Adrenal gland (tissue), 12 donors: ENCODE results near the gene ITGA1. TPM values are rescaled to one million over a fixed set of nuclear protein-coding genes. Genes with fewer than 3 reads are reported as not detected.

ENCODE experiments used
- DNase-seq, 7 donors: peaks; one replicate each; pipeline ENCODE4 v3.0.0-alpha.2; 2019 to 2020
- H3K27ac ChIP-seq, 5 donors: fragments of 200-600 bp; sonication (generic) in 4 of 5; 1 replicate in 3 of 5; 2 replicates in 2 of 5; pipeline versions ENCODE4 v1.5.1 to v1.8.0; 2016 to 2020; ENCODE audit warnings: mild to moderate bottlenecking in 1 of 5
- H3K27me3 ChIP-seq: fragments of 200-600 bp; 2 replicates; pipeline ENCODE4 v1.8.0; 2021
- H3K36me3 ChIP-seq, 2 donors: fragments of 200-600 bp; replicated peaks in 1 of 2; 1 replicate in 1 of 2; 2 replicates in 1 of 2; pipeline versions ENCODE4 v1.5.1 to v1.8.0; 2018 to 2022
- H3K4me1 ChIP-seq, 2 donors: fragments of 200-600 bp; replicated peaks in 1 of 2; 1 replicate in 1 of 2; 2 replicates in 1 of 2; pipeline versions ENCODE4 v1.5.1 to v1.8.0; 2018 to 2021
- H3K4me3 ChIP-seq, 4 donors: fragments of 200-600 bp; sonication (generic) in 3 of 4; one replicate each; pipeline ENCODE4 v1.5.1; 2016 to 2018
- H3K9me3 ChIP-seq, 3 donors: fragments of 200-600 bp; sonication (generic) in 1 of 3; replicated peaks in 1 of 3; 1 replicate in 2 of 3; 2 replicates in 1 of 3; pipeline versions ENCODE4 v1.5.1 to v1.8.0; 2016 to 2021
- POLR2A ChIP-seq, 2 donors: fragments of 450-650 bp; IDR thresholded peaks; one replicate each; pipeline ENCODE4 v1.6.1; 2017; ENCODE audit warnings: antibody characterized with exemption in 2 of 2, mild to moderate bottlenecking in 2 of 2, moderate library complexity in 1 of 2
- WGBS, 4 donors: extraction: QIAGEN DNeasy Blood & Tissue Kit in 2 of 4; methylation state at CpG; one replicate each; pipeline versions ENCODE4 v1.1.5 to v1.1.7; 2013 to 2017; 5-methylcytosine and 5-hydroxymethylcytosine counted together
- intact Hi-C, 2 donors: fragments of 100-400 bp; cut with DNase I; formaldehyde crosslinking; loops; one replicate each; pipeline versions ENCODE4 v1.14.1 to v1.15.0; 2022 to 2023
- polyA plus RNA-seq, 3 donors: library from polyadenylated mRNA; stranded (reverse); fragments of 200-250 nt in 2 of 3; fragments of 350-450 nt in 1 of 3; fragmentation: Illumina TruSeq in 1 of 3; extraction: RNeasy Lipid Tissue Mini Kit (QIAGEN cat#74804) in 1 of 3; gene quantifications; one replicate each; pipeline ENCODE4 v1.2.3, GENCODE V29; 2013 to 2014
- total RNA-seq, 9 donors: library from RNA; depleted of rRNA in 4 of 9; stranded (reverse); fragments of >200 nt in 4 of 9; fragments of 120-200 nt in 1 of 9; fragmentation: NEBNext Ultra II Directional in 1 of 9; extraction: Animal tissue kit (Norgen Biotek cat#: 25700) in 1 of 9; gene quantifications; one replicate each; pipeline versions ENCODE4 v1.1.0 to v1.2.4, GENCODE V29; 2013 to 2023
- TF ChIP-seq, protein P1 (sequence below), 6 experiments: fragments of 450-650 bp in 4 of 6; fragments of 200-600 bp in 2 of 6; sonication (generic) in 1 of 6; IDR thresholded peaks; 1 replicate in 5 of 6; 2 replicates in 1 of 6; pipeline versions ENCODE4 v1.5.1 to v1.8.0; 2016 to 2021; ENCODE audit warnings: antibody characterized with exemption in 6 of 6, mild to moderate bottlenecking in 2 of 6, moderate library complexity in 1 of 6
- donor health status: healthy with polysubstance abuse.
- donor health status: Bipolar disorder and iron deficiency.
- donor health status: DM: yes; HTN: yes; CAD: no.
- donor health status: DM: no; HTN: no; CAD: no.
- donor health status: DM: no; HTN: no; CAD: no.
- donor health status: DM: yes; HTN: yes; CAD: no.

The ITGA1 gene
- total and polyA plus RNA-seq, 12 donors = 30.0 to 371 (median 149) TPM

- DNase-seq = peak in 4 of 7 donors; percentile 27 to 74 (median 34)
Measured at GRCh38 chr5:52895075-52895474, 107.4 kb downstream of the ITGA1 start.

DNA sequence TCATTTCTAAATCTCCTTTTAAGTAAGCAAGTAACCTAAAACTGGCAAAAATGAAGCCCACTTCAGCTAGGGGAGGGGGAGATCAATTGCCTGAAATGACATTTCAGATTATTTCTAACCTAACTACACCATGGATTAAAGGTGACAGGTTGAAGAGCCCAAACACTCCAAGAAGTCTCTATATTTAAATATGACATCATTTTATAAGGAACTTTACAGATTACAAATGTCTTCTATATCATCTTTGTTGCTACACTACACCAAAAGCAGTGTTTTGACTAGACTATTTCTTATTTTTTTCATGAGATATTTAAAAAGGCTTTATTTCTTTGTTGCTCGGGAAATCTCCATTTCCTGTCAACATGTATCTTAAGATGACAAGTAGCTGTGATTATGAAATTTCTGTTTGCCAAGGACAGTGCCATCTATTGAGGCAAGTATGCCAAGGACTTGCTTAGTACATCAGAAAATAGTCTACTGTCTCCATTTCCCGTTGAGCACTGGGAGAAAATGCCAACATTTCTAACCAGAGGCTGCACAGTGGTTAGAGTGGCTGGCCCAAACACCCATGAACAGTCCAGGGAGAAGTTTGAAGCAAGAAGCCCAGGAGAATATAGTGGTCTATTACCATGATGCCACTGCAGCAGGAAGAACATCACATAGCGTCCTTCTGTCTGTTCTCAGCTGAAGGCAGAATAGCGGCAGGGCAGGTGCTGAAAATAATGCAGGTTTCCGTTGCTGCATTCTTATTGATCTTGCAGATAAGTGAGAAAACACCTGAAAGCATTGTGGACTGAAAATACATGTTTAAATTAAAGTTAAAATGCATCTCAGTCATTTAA, 108.1 kb downstream of the ITGA1 start:
- peak overlapping the region in 1 of 4 donors; percentile 17 for H3K4me3 ChIP-seq
- peak; percentile 24 to 60 (median 42) for DNase-seq
- no peaks in the 10 kb centered on the region for H3K9me3 ChIP-seq
- no peaks in the 10 kb centered on the region for H3K27me3 ChIP-seq
- peak overlapping the region; percentile 58 to 90 (median 84) for H3K27ac ChIP-seq
- H3K36me3 ChIP-seq = peaks cover 0 to 8% of the 10 kb centered on the region in 2 donors
- intact Hi-C loops = no loop called here
- H3K4me1 ChIP-seq = peaks cover 46 to 55% of the 10 kb centered on the region in 2 donors
- 28 to 44% (median 33%) methylated on average over 5 of the region's 5 CpGs for WGBS, 4 donors
- TF ChIP-seq, protein P1, sequence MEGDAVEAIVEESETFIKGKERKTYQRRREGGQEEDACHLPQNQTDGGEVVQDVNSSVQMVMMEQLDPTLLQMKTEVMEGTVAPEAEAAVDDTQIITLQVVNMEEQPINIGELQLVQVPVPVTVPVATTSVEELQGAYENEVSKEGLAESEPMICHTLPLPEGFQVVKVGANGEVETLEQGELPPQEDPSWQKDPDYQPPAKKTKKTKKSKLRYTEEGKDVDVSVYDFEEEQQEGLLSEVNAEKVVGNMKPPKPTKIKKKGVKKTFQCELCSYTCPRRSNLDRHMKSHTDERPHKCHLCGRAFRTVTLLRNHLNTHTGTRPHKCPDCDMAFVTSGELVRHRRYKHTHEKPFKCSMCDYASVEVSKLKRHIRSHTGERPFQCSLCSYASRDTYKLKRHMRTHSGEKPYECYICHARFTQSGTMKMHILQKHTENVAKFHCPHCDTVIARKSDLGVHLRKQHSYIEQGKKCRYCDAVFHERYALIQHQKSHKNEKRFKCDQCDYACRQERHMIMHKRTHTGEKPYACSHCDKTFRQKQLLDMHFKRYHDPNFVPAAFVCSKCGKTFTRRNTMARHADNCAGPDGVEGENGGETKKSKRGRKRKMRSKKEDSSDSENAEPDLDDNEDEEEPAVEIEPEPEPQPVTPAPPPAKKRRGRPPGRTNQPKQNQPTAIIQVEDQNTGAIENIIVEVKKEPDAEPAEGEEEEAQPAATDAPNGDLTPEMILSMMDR (IDR thresholded peaks at IDR 0.05) = peak in 1 of 6 experiments; percentile 13
- no peak for TF ChIP-seq POLR2A (IDR thresholded peaks at IDR 0.05)

More at GRCh38 chr5:52895075-52895474, 107.4 kb downstream of the ITGA1 start:
- Histone ChIP-seq H3K27ac (peak overlapping the region; percentile 58 to 90 (median 84)), H3K27me3 (no peaks in the 10 kb centered on the region), H3K36me3 (peaks cover 0 to 7% of the 10 kb centered on the region in 2 donors), H3K9me3 (no peaks in the 10 kb centered on the region), H3K4me1 (peaks cover 46 to 55% of the 10 kb centered on the region in 2 donors), H3K4me3 (no peak overlapping the region)
- 22 to 34% (median 28%) methylated on average over 2 of the region's 2 CpGs for WGBS, 4 donors
- TF ChIP-seq, protein P1 (IDR thresholded peaks at IDR 0.05) = no peak
- TF ChIP-seq POLR2A (IDR thresholded peaks at IDR 0.05) = no peak
- intact Hi-C loops = no loop called here

GRCh38 chr5:52896534-52897237, 109.0 kb downstream of the ITGA1 start:
- Histone ChIP-seq H3K9me3 (no peaks in the 10 kb centered on the region), H3K27me3 (no peaks in the 10 kb centered on the region), H3K4me1 (peaks cover 46 to 55% of the 10 kb centered on the region in 2 donors), H3K36me3 (peaks cover 0 to 12% of the 10 kb centered on the region in 2 donors), H3K4me3 (no peak overlapping the region), H3K27ac (peak overlapping the region; percentile 58 to 90 (median 84))
- 57 to 59% (median 58%) methylated on average over 2 of the region's 2 CpGs for WGBS, 4 donors
- TF ChIP-seq, protein P1 (IDR thresholded peaks at IDR 0.05) = no peak
- no peak for TF ChIP-seq POLR2A (IDR thresholded peaks at IDR 0.05)
- no peak for DNase-seq
- intact Hi-C loops = no loop called here

- no peak for DNase-seq
- Histone ChIP-seq H3K4me3 (no peak overlapping the region), H3K27ac (peak overlapping the region in 3 of 5 donors; percentile 82 to 89 (median 84)), H3K4me1 (peaks cover 46 to 52% of the 10 kb centered on the region in 2 donors), H3K27me3 (no peaks in the 10 kb centered on the region), H3K36me3 (peaks cover 0 to 12% of the 10 kb centered on the region in 2 donors), H3K9me3 (no peaks in the 10 kb centered on the region)
- TF ChIP-seq POLR2A (IDR thresholded peaks at IDR 0.05) = no peak
- TF ChIP-seq, protein P1 (IDR thresholded peaks at IDR 0.05) = no peak
- intact Hi-C loops = no loop called here
Measured at GRCh38 chr5:52897238-52897614, 109.5 kb downstream of the ITGA1 start.
